Mesenchymal stem cell (in vitro differentiated cells and primary cell): ENCODE data around the gene RSRP1.
"Not testable (repeated sequence)": the region's sequence is repeated elsewhere in the genome, so short reads cannot be mapped to it uniquely, and the experiment has no call there.

Experiments used
- DNase-seq: peaks from one replicate; pipeline ENCODE4 v3.0.0-alpha.2; 2013
- H2AFZ ChIP-seq: one replicate; pipeline ENCODE4 v1.6.1; 2013; ENCODE audit warnings: low read depth, mild to moderate bottlenecking, control low read depth, inconsistent platforms, low read length, moderate library complexity
- H2AK5ac ChIP-seq: 2 replicates; pipeline ENCODE4 v1.6.1; 2013; ENCODE audit warnings: low read length, moderate library complexity, mild to moderate bottlenecking, inconsistent platforms; ENCODE audit not compliant: severe bottlenecking
- H2BK120ac ChIP-seq: one replicate; pipeline ENCODE4 v1.6.1; 2013; ENCODE audit warnings: low read depth, mild to moderate bottlenecking, inconsistent platforms, low read length, moderate library complexity
- H2BK12ac ChIP-seq, 2 experiments: one replicate each; pipeline ENCODE4 v1.6.1; 2013; ENCODE audit warnings: inconsistent platforms in 2 of 2, low read length in 2 of 2, mild to moderate bottlenecking in 2 of 2, moderate library complexity in 2 of 2, control low read depth in 1 of 2
- H2BK15ac ChIP-seq: one replicate; pipeline ENCODE4 v1.6.1; 2013; ENCODE audit warnings: mild to moderate bottlenecking, low read depth, inconsistent platforms; ENCODE audit not compliant: poor library complexity, severe bottlenecking
- H2BK5ac ChIP-seq: 2 replicates; pipeline ENCODE4 v1.6.1; 2013; ENCODE audit warnings: low read depth, mild to moderate bottlenecking, low read length, control low read depth, inconsistent platforms; ENCODE audit not compliant: poor library complexity, severe bottlenecking
- H3K14ac ChIP-seq, 2 experiments: one replicate each; pipeline ENCODE4 v1.6.1; 2013; ENCODE audit warnings: inconsistent platforms in 2 of 2, low read length in 2 of 2, control low read depth in 1 of 2, mild to moderate bottlenecking in 1 of 2, moderate library complexity in 1 of 2
- H3K18ac ChIP-seq, 2 experiments: one replicate each; pipeline ENCODE4 v1.6.1; 2013; ENCODE audit warnings: inconsistent platforms in 2 of 2, low read length in 2 of 2, control low read depth in 1 of 2, low read depth in 1 of 2, mild to moderate bottlenecking in 1 of 2
- H3K23ac ChIP-seq, 2 experiments: one replicate each; pipeline ENCODE4 v1.6.1; 2013; ENCODE audit warnings: inconsistent platforms in 2 of 2, low read length in 2 of 2, mild to moderate bottlenecking in 2 of 2, moderate library complexity in 2 of 2, control low read depth in 1 of 2
- H3K27ac ChIP-seq: 2 replicates; pipeline ENCODE4 v1.5.1; 2013; ENCODE audit warnings: mild to moderate bottlenecking, moderate library complexity, low read length, control low read depth, inconsistent platforms; ENCODE audit not compliant: poor library complexity, severe bottlenecking
- H3K27me3 ChIP-seq, 2 experiments: 2 replicates each; pipeline versions ENCODE4 v1.6.1 to v1.7.0; 2013; ENCODE audit warnings: low read length in 2 of 2, mild to moderate bottlenecking in 2 of 2, moderate library complexity in 2 of 2, control low read depth in 1 of 2, inconsistent platforms in 1 of 2; ENCODE audit not compliant: control insufficient read depth in 1 of 2, insufficient read depth in 1 of 2
- H3K36me3 ChIP-seq, 2 experiments: 2 replicates each; pipeline versions ENCODE4 v1.6.1 to v1.7.0; 2013; ENCODE audit warnings: low read length in 2 of 2, control low read depth in 1 of 2, inconsistent platforms in 1 of 2, low read depth in 1 of 2, mild to moderate bottlenecking in 1 of 2; ENCODE audit not compliant: insufficient read depth in 2 of 2, control insufficient read depth in 1 of 2
- H3K4ac ChIP-seq, 2 experiments: one replicate each; pipeline ENCODE4 v1.6.1; 2013; ENCODE audit warnings: inconsistent platforms in 2 of 2, low read length in 2 of 2, mild to moderate bottlenecking in 2 of 2, moderate library complexity in 2 of 2, control low read depth in 1 of 2, low read depth in 1 of 2
- H3K4me1 ChIP-seq: 2 replicates; pipeline ENCODE4 v1.6.1; 2013; ENCODE audit warnings: low read depth, low read length, control low read depth; ENCODE audit not compliant: control insufficient read depth, insufficient read depth
- H3K4me2 ChIP-seq: 2 replicates; pipeline ENCODE4 v1.6.1; 2013; ENCODE audit warnings: low read length, mild to moderate bottlenecking, inconsistent platforms; ENCODE audit not compliant: poor library complexity, severe bottlenecking
- H3K4me3 ChIP-seq, 2 experiments: 2 replicates each; pipeline versions ENCODE4 v1.5.1 to v1.7.0; 2013; ENCODE audit warnings: low read length in 2 of 2, mild to moderate bottlenecking in 2 of 2, control low read depth in 1 of 2, low read depth in 1 of 2; ENCODE audit not compliant: insufficient read depth in 1 of 2
- H3K79me1 ChIP-seq: replicated peaks from 2 replicates; pipeline ENCODE4 v1.6.1; 2013; ENCODE audit warnings: mild to moderate bottlenecking, control low read depth, low read length, inconsistent platforms; ENCODE audit not compliant: poor library complexity, severe bottlenecking
- H3K9ac ChIP-seq: 2 replicates; pipeline ENCODE4 v1.7.0; 2013; ENCODE audit warnings: mild to moderate bottlenecking, low read length, moderate library complexity
- H3K9me3 ChIP-seq: 2 replicates; pipeline ENCODE4 v1.7.0; 2013; ENCODE audit warnings: mild to moderate bottlenecking, low read length; ENCODE audit not compliant: control insufficient read depth
- H4K8ac ChIP-seq: one replicate; pipeline ENCODE4 v1.6.1; 2013; ENCODE audit warnings: inconsistent platforms, mild to moderate bottlenecking, low read length, moderate library complexity
- H4K91ac ChIP-seq: one replicate; pipeline ENCODE4 v1.6.1; 2013; ENCODE audit warnings: mild to moderate bottlenecking, low read length, inconsistent platforms
- WGBS: methylation state at CpG from one replicate; pipeline ENCODE4 v1.1.7; 2013; ENCODE audit warnings: mixed read lengths; 5-methylcytosine and 5-hydroxymethylcytosine counted together

Gene RSRP1

DNA sequence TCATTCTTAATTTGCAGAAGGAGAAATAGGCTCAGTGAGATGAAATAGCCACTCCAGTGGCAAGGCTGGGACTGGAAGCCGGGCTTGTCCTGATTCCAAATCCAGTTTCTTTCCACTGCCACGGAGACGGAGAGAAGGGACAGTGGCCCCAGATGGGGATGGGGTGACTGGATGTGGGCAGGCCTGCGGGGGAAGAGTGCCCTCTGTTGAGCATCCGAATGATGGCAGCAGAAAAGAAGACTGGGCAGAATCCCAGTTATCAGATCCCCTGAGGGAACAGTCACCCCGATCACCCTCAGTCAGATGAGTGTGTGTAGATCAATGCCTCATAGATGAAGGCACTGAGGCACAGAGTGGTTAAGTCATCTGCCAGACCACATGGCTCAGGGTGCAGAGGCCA, 42.8 kb upstream of the RSRP1 start:
- H3K4ac ChIP-seq, H4K8ac ChIP-seq, H2BK15ac ChIP-seq, H2BK5ac ChIP-seq, H3K9ac ChIP-seq, H2AFZ ChIP-seq, H2AK5ac ChIP-seq, H3K18ac ChIP-seq, H3K4me3 ChIP-seq, H3K23ac ChIP-seq, H2BK120ac ChIP-seq, H3K9me3 ChIP-seq, H3K27me3 ChIP-seq, DNase-seq, H3K14ac ChIP-seq, H3K27ac ChIP-seq, H4K91ac ChIP-seq, H2BK12ac ChIP-seq, H3K4me1 ChIP-seq, H3K36me3 ChIP-seq, H3K79me1 ChIP-seq, H3K4me2 ChIP-seq: not testable (repeated sequence)
- 30% methylated on average over 2 of the region's 6 CpGs for WGBS

DNA sequence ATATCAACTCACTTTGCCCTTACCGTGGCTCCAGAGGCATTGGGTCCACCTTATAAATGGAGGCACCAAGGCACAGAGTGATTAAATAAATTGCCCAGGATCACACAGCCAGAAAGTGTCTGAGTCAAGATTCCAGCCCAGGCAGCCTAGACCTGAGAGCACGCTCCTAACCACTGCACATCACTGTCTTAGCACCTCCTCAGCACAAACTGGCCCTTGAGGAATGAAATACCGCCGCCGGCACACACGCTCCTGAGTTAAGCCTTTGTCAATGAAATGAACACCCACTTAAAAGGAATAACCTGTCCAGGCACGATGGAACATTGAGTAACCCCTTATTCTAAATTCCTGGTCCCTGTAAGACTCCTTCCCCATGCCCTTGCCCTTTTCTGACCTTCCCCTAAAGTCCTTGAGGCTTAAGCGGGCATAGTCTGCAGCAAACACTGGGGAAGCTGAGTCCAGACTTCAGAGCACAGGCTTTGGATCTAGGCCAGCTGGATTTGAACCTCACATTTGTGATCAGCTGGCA, 41.4 kb upstream of the RSRP1 start:
- H3K18ac ChIP-seq, H3K14ac ChIP-seq, H3K27me3 ChIP-seq, H3K9ac ChIP-seq, H2BK15ac ChIP-seq, H4K91ac ChIP-seq, H3K4me3 ChIP-seq, H2BK120ac ChIP-seq, H3K9me3 ChIP-seq, H3K79me1 ChIP-seq, H3K27ac ChIP-seq, H2AFZ ChIP-seq, H2BK12ac ChIP-seq, H3K4me2 ChIP-seq, H3K4ac ChIP-seq, H2BK5ac ChIP-seq, H4K8ac ChIP-seq, DNase-seq, H3K36me3 ChIP-seq, H2AK5ac ChIP-seq, H3K23ac ChIP-seq, H3K4me1 ChIP-seq: not testable (repeated sequence)
- WGBS: 90% methylated on average over 1 of the region's 8 CpGs

DNA sequence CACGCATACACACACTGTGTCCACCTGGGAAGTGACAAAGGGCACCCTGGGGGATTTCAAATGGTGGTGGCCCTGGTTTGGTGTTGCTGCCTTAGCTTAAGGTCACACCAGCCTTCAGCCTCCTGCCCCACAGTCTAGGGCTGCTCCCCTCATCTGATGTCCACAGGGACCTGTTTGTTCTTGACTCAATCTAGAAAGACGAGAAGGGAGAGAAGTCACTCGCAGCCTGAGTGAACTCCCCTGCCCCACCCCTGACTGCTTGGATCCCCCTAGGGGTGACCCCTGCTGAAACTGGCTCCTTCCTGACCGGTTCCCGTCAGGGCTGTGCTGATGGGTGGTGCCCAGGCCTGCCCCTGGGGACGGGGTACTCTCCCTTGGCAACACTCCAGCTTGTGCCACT, 39.9 kb upstream of the RSRP1 start:
- not testable (repeated sequence) for H3K79me1 ChIP-seq, H2BK15ac ChIP-seq, H3K9me3 ChIP-seq, H2AFZ ChIP-seq, H3K4me3 ChIP-seq, H2BK120ac ChIP-seq, H4K91ac ChIP-seq, H3K27me3 ChIP-seq, H3K18ac ChIP-seq, H3K4ac ChIP-seq, H2BK5ac ChIP-seq, H2BK12ac ChIP-seq, H2AK5ac ChIP-seq, H3K23ac ChIP-seq, H3K4me2 ChIP-seq, H3K14ac ChIP-seq, H3K27ac ChIP-seq, H3K36me3 ChIP-seq, H3K4me1 ChIP-seq, H4K8ac ChIP-seq, DNase-seq, H3K9ac ChIP-seq
- WGBS: 87% methylated on average over 3 of the region's 6 CpGs

DNA sequence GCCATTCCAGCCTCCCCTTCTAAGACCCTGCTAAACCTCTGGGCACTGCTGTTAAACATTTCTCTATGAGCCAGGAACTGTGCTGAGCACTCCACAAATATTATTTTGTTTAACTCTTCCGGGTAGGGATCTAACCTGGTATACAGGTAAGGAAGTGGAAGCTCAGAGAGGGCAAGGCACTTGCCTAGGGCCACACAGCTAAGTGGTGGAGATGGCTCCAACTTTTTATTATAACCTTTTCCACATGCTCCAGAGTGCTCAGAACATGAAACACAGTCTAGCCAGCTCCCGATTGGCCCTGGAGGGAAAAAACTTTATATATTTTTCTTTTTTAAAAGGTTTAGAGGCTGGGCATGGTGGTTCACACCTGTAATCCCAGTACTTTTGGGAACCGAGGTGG, 38.6 kb upstream of the RSRP1 start:
- not testable (repeated sequence) for H2BK15ac ChIP-seq, H3K18ac ChIP-seq, H3K14ac ChIP-seq, H3K9me3 ChIP-seq, H3K27ac ChIP-seq, H2BK12ac ChIP-seq, H4K8ac ChIP-seq, H3K9ac ChIP-seq, H2AK5ac ChIP-seq, H3K4me2 ChIP-seq, H4K91ac ChIP-seq, H3K27me3 ChIP-seq, H3K4me3 ChIP-seq, H3K4me1 ChIP-seq, H3K79me1 ChIP-seq, H2AFZ ChIP-seq, H3K23ac ChIP-seq, H2BK5ac ChIP-seq, H2BK120ac ChIP-seq, H3K4ac ChIP-seq, H3K36me3 ChIP-seq, DNase-seq
- WGBS: 88% methylated on average over 3 of the region's 3 CpGs
